Activated CD4-positive, CD25-positive, alpha-beta regulatory T cell treated with anti-CD3 and anti-CD28 coated beads, Interleukin-2, amount 50 U/mL, for 72 hours (primary cell): ENCODE results near the gene NUCB1.
"Not testable (repeated sequence)": the region's sequence is repeated elsewhere in the genome, so short reads cannot be mapped to it uniquely, and the experiment has no call there.

Experiments
- DNase-seq: peaks from one replicate; pipeline ENCODE4 v3.0.0; 2021

NUCB1 gene

DNA sequence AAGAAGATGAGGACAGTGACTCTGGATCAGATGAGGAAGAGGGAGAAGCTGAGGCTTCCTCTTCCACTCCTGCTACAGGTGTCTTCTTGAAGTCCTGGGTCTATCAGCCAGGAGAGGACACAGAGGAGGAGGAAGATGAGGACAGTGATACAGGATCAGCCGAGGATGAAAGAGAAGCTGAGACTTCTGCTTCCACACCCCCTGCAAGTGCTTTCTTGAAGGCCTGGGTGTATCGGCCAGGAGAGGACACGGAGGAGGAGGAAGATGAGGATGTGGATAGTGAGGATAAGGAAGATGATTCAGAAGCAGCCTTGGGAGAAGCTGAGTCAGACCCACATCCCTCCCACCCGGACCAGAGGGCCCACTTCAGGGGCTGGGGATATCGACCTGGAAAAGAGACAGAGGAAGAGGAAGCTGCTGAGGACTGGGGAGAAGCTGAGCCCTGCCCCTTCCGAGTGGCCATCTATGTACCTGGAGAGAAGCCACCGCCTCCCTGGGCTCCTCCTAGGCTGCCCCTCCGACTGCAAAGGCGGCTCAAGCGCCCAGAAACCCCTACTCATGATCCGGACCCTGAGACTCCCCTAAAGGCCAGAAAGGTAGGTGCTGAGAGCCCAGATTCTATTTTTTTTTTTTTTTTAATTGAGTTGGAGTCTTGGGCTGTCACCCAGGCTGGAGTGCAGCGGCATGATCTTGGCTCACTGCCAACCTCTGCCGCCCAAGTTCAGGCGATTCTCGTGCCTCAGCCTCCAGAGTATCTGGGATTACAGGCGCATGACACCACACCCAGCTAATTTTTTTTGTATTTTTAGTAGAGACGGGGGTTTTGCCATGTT lies 25.6 kb upstream of the NUCB1 start:
- DNase-seq, result peak; percentile 37

GRCh38 chr19:48876043-48876981 lies 23.8 kb upstream of the NUCB1 start:
- peak; percentile 55 for DNase-seq

DNA sequence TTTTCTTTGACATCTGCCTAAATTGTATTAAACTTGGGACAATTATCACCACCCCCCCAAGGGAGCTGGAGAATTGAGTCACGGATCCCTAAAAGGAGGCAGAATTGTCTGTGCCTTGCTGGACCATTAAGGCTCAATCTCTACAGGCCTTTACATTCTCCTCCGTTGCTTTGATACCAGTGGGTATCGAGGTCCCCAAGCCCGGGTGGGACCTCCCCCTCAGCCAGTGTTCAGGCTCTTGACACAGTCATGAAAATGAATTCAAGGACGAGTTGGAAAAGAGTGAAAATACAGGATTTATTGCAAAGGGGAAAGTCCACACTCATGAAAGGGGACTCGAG lies 22.3 kb upstream of the NUCB1 start:
- DNase-seq, result no peak

DNA sequence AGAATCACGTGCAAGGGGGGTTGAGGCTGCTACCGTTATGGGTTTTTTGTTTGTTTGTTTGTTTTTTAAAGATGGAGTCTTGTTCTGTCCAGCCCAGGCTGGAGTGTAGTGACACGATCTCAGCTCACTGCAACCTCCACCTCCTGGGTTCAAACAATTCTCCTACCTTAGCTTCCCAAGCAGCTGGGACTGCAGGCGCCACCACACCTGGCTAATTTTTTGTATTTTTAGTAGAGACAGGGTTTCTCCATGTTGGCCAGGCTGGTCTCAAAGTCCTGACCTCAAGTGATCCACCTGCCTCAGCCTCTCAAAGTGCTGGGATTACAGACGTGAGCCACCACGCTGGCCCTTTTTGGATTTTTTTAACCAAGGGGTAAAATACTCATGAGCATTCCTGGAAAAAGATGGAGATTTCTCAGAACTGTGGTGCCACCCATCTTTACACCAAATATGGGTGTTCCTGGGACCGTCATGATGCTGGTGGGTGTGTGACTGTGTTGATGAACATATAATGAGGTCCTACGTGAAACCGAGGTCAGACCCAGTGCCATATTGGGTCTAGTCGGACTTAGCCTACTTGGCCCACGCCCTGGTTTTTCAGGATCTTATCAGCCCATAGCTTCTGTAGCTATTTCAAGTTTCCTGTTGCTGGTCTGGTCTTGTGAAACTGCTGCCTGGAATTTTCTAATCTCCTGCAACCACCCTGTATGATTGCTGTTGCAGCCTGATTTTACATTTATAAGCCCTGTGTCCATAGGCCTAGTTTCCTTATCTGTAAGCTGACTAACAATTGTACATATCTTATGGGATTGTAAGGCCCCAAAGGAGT lies 21.7 kb upstream of the NUCB1 start:
- DNase-seq, result no peak

DNA sequence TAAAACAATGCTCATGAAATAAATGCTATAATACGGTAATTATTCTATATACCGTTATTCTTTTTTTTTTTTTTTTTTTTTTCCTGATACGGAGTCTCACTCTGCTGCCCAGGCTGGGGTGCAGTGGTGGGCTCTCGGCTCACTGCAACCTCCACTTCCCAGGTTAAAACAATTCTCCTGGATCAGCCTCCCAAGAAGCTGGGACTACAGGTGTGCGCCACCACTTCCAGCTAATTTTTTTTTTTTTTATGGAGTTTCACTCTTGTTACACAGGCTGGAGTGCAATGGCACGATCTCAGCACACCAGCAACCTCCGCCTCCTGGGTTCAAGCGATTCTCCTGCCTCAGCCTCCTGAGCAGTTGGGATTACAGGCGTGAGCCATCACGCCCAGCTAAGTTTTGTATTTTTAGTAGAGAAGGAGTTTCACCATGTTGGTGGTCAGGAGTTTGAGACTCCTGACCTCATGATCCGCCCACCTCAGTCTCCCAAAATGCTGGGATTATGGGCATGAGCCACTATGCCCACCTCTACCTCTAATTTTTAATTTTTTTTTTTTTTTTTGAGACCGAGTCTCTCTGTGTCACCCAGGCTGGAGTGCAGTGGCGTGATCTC lies 21.0 kb upstream of the NUCB1 start:
- DNase-seq, result no peak

DNA sequence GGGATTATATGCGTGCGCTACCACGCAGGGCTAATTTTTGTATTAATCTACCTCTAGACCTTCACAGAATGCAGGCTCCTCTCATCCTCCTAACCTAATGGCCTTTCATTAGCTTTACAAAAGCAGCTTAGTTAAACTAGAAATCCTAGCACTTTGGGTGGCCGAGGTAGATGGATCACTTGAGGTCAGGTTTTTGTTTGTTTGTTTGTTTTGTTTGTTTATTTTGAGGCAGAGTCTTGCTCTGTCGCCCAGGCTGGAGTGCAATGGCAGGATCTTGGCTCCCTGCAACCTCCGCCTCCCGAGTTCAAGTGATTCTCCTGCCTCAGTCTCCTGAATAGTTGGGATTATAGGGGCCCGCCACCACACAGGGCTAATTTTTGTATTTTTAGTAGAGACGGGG lies 20.4 kb upstream of the NUCB1 start:
- not testable (repeated sequence) for DNase-seq

- DNase-seq, result no peak
Observed at GRCh38 chr19:48881741-48882657, 18.1 kb upstream of the NUCB1 start.

DNA sequence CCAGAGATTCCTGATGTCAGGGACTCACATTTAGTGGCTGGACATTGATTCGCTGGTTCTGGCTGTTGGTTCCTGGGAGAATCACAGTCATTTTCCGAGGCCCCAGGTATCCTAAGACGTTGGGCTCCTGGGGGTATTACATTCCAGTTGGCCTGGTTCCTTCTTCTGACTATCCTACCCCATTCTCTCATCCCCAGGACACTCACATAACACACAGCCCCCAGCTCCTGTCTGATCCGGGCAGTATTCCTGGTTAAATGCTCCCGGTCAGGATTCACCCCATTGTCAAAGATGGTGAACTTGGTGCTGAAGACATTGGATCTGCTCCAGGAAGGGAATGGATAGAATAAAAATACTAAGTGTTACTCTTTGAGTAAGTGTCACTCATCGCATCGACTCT lies 16.4 kb upstream of the NUCB1 start:
- DNase-seq, result no peak

DNA sequence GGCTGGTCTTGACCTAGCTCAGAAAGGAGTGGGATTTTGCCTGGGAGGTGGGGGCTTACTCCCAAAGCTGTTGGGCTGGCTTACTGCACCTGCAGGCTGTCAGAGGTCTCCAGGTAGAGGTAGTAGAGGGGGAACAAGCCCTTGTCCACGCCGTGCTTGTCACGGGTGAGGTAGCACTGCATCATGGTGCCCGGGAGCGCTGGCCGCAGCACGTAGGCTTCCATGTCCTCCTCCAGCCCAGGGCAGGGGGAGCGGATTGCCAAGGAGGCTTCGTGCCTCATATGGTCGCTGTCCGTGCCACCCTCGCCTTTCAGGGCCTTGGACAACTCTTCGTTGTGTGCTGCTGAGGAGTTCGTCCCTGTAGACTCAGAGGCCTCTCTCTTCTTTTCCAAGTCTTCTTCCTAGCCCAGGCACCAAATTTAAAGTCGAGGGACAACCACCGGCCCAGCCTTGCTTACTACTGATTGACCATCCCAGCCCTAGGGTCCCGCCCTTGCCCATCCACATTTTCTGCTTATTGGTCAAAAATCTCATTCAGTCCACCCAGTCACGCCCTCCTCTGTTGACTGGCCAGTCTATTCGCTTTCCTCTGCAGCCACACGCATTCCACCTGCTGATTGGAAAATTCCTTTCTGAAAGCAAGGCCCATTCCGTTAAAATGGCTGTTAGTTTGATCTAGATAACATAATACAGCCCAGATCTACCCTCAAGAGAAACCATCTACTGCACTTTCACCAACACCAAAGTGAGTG lies 12.1 kb upstream of the NUCB1 start:
- no peak for DNase-seq

DNA sequence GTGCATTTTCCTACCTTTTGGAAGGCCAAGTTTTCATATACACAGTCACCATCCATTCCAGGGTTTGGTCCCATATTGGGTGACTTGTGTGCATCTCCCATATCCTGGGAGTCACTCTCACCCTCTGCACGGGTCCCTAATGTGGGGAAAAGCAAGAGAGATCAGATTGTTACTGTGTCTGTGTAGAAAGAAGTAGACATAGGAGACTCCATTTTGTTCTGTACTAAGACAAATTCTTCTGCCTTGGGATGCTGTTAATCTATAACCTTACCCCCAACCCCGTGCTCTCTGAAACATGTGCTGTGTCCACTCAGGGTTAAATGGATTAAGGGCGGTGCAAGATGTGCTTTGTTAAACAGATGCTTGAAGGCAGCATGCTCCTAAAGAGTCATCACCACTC lies 10.6 kb upstream of the NUCB1 start:
- DNase-seq, result not testable (repeated sequence)

GRCh38 chr19:48890551-48890950 lies 9.6 kb upstream of the NUCB1 start:
- DNase-seq, result no peak

DNA sequence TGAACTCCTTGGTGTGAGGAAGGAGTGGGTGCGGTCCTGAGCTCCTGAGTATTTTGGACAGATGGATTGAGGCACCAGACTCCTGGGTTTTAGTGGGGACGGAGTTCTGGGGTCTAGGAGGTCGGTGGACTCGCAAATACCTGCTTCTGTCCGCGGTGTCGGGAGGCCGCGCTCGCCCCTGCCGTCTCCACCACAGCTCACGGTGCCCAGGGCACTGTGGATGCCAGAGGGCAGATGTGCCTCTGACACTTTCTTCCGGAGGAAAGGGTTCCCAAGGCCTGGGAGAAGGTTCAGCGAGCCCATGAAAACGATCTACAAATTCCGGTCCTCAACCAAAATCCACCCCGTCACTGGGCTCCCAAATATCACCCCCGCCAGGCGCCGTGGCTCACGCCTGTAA lies 4.9 kb upstream of the NUCB1 start:
- no peak for DNase-seq

DNA sequence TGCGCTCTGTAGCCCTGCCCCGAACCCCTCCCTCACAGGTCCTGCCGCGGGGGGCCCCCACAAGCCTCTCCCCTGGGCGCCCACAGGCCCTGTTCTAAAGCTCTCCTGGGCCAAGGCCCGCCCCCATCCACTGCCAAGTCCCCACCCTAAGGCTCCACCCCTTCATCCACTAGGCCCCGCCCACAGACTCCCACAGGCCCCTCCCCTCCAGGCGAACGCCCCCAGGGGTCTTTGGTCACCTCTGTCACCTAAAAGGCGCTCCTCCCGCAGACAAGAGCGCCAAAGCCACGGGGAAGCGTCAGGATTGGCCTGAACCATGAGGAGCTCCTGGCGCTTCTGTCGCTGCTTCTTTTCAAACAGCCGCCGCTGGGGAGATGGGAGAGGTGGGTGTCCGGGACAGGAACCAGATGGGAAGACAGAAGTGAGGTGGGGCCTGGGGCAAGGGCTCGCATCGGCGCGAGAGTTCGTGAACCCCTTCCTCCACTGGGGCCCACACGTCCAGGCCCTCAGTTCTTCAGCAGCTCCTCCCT lies 3.9 kb upstream of the NUCB1 start:
- DNase-seq, result peak; percentile 49

- no peak for DNase-seq
Observed at GRCh38 chr19:48897181-48897580, 2.9 kb upstream of the NUCB1 start.

DNA sequence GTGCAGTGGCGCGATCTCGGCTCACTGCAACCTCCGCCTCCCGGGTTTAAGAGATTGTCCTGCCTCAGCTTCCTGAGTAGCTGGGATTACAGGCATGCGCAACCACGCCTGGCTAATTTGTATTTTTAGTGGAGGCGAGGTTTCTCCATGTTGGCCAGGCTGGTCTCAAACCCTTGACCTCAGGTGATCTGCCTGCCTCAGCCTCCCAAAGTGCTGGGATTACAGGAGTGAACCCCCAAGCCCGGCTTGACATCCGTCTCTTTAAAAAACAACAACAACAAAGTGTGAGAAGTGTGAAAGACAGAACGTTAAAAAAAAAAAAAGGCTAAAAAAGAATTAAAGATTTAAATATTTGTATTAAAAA lies 744 bp upstream of the NUCB1 start:
- not testable (repeated sequence) for DNase-seq

DNA sequence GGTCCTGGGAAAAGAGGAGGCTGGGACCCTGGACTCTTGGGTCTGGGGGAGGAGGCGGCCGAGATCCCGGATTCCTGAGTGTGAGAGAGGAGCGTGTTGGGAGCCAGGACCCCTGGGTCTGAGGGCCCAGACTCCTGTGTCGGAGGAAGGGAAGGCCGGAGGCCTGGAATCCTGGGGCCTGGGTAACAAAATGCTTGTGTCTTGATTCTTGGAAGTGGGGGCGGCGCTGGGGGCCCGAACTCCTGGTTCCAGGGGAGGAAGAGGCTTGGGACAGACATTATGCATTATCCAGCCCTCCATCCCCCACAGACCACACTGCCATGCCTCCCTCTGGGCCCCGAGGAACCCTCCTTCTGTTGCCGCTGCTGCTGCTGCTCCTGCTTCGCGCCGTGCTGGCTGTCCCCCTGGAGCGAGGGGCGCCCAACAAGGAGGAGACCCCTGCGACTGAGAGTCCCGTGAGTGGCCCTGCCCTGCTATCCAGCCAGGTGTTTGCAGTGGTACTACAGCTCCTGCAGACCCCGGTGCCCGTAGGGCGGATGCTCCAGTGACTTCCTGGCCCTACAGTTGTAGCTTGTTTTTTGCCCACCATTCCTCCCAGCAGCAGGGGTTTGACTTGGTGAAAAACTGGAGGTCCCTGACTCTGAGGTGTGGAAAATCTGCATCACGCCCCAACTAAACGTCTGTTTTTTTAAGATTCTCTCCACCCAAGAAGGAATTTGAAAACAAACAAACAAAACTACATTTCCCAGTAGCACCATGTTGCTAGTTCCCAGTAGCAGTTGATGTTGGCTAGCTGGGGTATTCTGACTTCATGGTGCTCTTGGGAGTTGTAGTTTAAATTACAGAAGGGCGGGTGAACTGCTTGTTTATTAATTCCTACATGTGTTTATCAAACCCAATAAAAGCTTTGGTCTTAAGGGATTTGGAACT lies 630 bp downstream of the NUCB1 start:
- no peak for DNase-seq

DNA sequence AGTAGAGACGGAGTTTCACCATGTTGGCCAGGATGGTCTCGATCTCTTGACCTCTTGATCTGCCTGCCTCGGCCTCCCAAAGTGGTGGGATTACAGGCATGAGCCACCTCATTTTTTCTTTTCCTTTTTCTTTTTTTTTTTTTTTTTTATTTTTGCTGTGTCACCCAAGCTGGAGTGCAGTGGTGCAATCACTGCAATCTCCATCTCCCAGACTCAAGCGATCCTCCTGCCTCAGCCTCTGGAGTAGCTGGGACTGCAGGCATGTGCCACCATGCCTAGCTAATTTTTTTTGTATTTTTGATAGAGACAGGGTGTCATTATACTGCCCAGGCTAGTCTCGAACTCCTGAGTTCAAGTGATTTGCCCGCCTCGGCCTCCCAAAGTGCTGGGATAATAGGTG lies 2.2 kb downstream of the NUCB1 start:
- DNase-seq, result not testable (repeated sequence)

DNA sequence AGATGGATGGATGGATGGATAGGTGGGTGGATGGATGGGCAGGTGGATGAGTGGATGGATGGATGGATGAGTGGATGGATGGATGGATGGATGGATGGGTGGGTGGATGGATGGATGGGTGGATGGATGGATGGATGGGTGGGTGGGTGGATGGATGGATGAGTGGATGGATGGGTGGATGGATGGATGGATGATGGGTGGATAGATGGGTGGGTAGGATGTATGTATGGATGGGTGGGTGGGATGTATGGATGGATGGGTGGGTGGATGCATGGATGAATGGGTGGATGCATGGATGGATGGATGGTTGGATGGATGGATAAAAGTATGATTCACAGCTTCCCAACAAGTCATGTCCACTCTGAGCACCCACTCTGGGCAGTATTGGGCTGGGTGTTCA lies 3.7 kb downstream of the NUCB1 start:
- DNase-seq, result not testable (repeated sequence)

GRCh38 chr19:48905664-48906063 lies 5.6 kb downstream of the NUCB1 start:
- no peak for DNase-seq
